SU-DHL-6 (cell line): ENCODE results near the gene ABHD15.

Experiments
- H2AFZ ChIP-seq: fragments of 200-600 bp; sonication (generic); 2 replicates; pipeline ENCODE4 v1.6.1; 2014; ENCODE audit warnings: low read depth, mild to moderate bottlenecking, moderate library complexity, mixed read lengths, antibody characterized with exemption, low read length; ENCODE audit not compliant: severe bottlenecking
- H3F3A ChIP-seq: fragments of 200-600 bp; shearing (Covaris generic); 2 replicates; pipeline ENCODE4 v1.6.0; 2016; ENCODE audit warnings: antibody characterized with exemption, mild to moderate bottlenecking; ENCODE audit not compliant: insufficient read depth
- H3K27ac ChIP-seq: fragments of 200-600 bp; sonication (generic); 2 replicates; pipeline ENCODE4 v1.5.1; 2016; ENCODE audit warnings: low read depth, mild to moderate bottlenecking, low read length, moderate library complexity, mixed read lengths
- H3K27me3 ChIP-seq: fragments of 200-600 bp; sonication (generic), shearing (Covaris generic); 2 replicates; pipeline ENCODE4 v1.6.0; 2014; ENCODE audit warnings: mild to moderate bottlenecking, low read length
- H3K36me3 ChIP-seq: fragments of 200-600 bp; sonication (generic); 2 replicates; pipeline ENCODE4 v1.6.1; 2014; ENCODE audit warnings: mild to moderate bottlenecking, low read length, mixed read lengths
- H3K4me2 ChIP-seq: fragments of 300-600, 200-600 bp; shearing (Covaris generic), sonication (generic); 2 replicates; pipeline ENCODE4 v1.6.0; 2014; ENCODE audit warnings: low read length, low read depth, mild to moderate bottlenecking; ENCODE audit not compliant: poor library complexity, severe bottlenecking
- H3K4me3 ChIP-seq: fragments of 200-600 bp; sonication (generic); 2 replicates; pipeline ENCODE4 v1.5.1; 2014; ENCODE audit warnings: antibody characterized with exemption, low read length, mild to moderate bottlenecking, mixed read lengths; ENCODE audit not compliant: insufficient read depth, poor library complexity, severe bottlenecking
- H3K79me2 ChIP-seq: fragments of 200-600 bp; sonication (generic); 2 replicates; pipeline ENCODE4 v1.6.1; 2014; ENCODE audit warnings: mild to moderate bottlenecking, low read length, moderate library complexity; ENCODE audit not compliant: insufficient read depth
- H3K9ac ChIP-seq: fragments of 200-600 bp; sonication (generic); 2 replicates; pipeline ENCODE4 v1.7.0; 2014; ENCODE audit warnings: mild to moderate bottlenecking, low read length
- H3K9me2 ChIP-seq: fragments of 200-600 bp; sonication (generic); replicated peaks from 2 replicates; pipeline ENCODE4 v1.6.1; 2014; ENCODE audit warnings: low read length; ENCODE audit not compliant: insufficient read depth
- H3K9me3 ChIP-seq: fragments of 200-600 bp; sonication (generic); 2 replicates; pipeline ENCODE4 v1.6.1; 2014; ENCODE audit warnings: low read length, mixed read lengths; ENCODE audit not compliant: insufficient read depth
- H4K20me1 ChIP-seq: fragments of 200-600 bp; sonication (generic); 2 replicates; pipeline ENCODE4 v1.6.1; 2014; ENCODE audit warnings: low read depth, mild to moderate bottlenecking, antibody characterized with exemption, low read length, moderate library complexity, mixed read lengths
- CTCF ChIP-seq: fragments of 200-600 bp; sonication (generic); IDR thresholded peaks from one replicate; pipeline ENCODE4 v1.5.1; 2017; ENCODE audit warnings: antibody characterized with exemption, mild to moderate bottlenecking, low read length, moderate library complexity; ENCODE audit not compliant: insufficient read depth, poor library complexity, severe bottlenecking
- EZH2phosphoT487 ChIP-seq: fragments of 200-600 bp; sonication (generic), shearing (Covaris generic); conservative IDR thresholded peaks from 2 replicates; pipeline ENCODE4 v1.6.1; 2018; ENCODE audit warnings: mild to moderate bottlenecking, antibody characterized with exemption, low read length, moderate library complexity, mixed read lengths

The ABHD15 gene

GRCh38 chr17:29591146-29591736 lies 24.4 kb upstream of the ABHD15 start:
- no peaks in the 10 kb centered on the region for H3K27me3 ChIP-seq
- no peaks in the 10 kb centered on the region for H3K9me3 ChIP-seq
- TF ChIP-seq CTCF = no peak
- TF ChIP-seq EZH2phosphoT487 = no peak
- no peaks in the 10 kb centered on the region for H3K9me2 ChIP-seq
- peak overlapping the region; percentile 78 for H3K27ac ChIP-seq
- no peaks in the 10 kb centered on the region; the same call in 1 of the 2 replicates for H4K20me1 ChIP-seq
- peaks cover 27% of the 10 kb centered on the region for H3F3A ChIP-seq
- peak overlapping the region; percentile 93 for H3K4me2 ChIP-seq
- H3K36me3 ChIP-seq = no peaks in the 10 kb centered on the region
- H3K79me2 ChIP-seq = peaks cover 28% of the 10 kb centered on the region
- peak overlapping the region; percentile 23 for H3K4me3 ChIP-seq
- H3K9ac ChIP-seq = peak overlapping the region; percentile 88
- peak overlapping the region; percentile 86 for H2AFZ ChIP-seq

- no peaks in the 10 kb centered on the region for H3K9me2 ChIP-seq
- peak overlapping the region; percentile 74 for H3K4me3 ChIP-seq
- no peaks in the 10 kb centered on the region for H3K36me3 ChIP-seq
- peaks cover 34% of the 10 kb centered on the region for H3K79me2 ChIP-seq
- no peaks in the 10 kb centered on the region for H3K9me3 ChIP-seq
- TF ChIP-seq CTCF = no peak
- TF ChIP-seq EZH2phosphoT487 = no peak
- peaks cover 27% of the 10 kb centered on the region for H3F3A ChIP-seq
- peak overlapping the region; percentile 93 for H3K4me2 ChIP-seq
- peak overlapping the region; percentile 78 for H3K27ac ChIP-seq
- no peaks in the 10 kb centered on the region for H3K27me3 ChIP-seq
- peak overlapping the region; percentile 88 for H3K9ac ChIP-seq
- no peaks in the 10 kb centered on the region; the same call in 1 of the 2 replicates for H4K20me1 ChIP-seq
- H2AFZ ChIP-seq = peak overlapping the region; percentile 86
These were observed 23.7 kb upstream of the ABHD15 start for GRCh38 chr17:29590411-29591145.

GRCh38 chr17:29589524-29590410 lies 22.9 kb upstream of the ABHD15 start, which contains the start of gene GIT1:
Gene GIT1, minus strand, starts transcription at chr17:29589648. Its CDS starts 270 bp downstream, at chr17:29589378.
- no peaks in the 10 kb centered on the region for H3K36me3 ChIP-seq
- H3K27ac ChIP-seq = peak within 1 kb of the TSS; percentile 78
- peak within 1 kb of the TSS; percentile 93 for H3K4me2 ChIP-seq
- peak within 1 kb of the TSS; percentile 88 for H3K9ac ChIP-seq
- H3K9me2 ChIP-seq = no peaks in the 10 kb centered on the region
- peak within 1 kb of the TSS; percentile 86 for H2AFZ ChIP-seq
- H3K79me2 ChIP-seq = peaks cover 42% of the 10 kb centered on the region
- TF ChIP-seq CTCF (no peak), EZH2phosphoT487 (no peak)
- no peaks in the 10 kb centered on the region for H3K27me3 ChIP-seq
- peaks cover 27% of the 10 kb centered on the region for H3F3A ChIP-seq
- H3K4me3 ChIP-seq = peak within 1 kb of the TSS; percentile 81
- H4K20me1 ChIP-seq = no peaks in the 10 kb centered on the region; the same call in 1 of the 2 replicates
- no peaks in the 10 kb centered on the region for H3K9me3 ChIP-seq
